Stomach (tissue), 4 donors: ENCODE data around the gene LRRIQ1.

Experiments used
- CTCF ChIP-seq, 7 experiments: fragments of 450-650 bp in 4 of 7; fragments of 200-600 bp in 3 of 7; sonication (generic) in 3 of 7; IDR thresholded peaks; one replicate each; pipeline ENCODE4 v1.5.1; 2016 to 2019; ENCODE audit warnings: antibody characterized with exemption in 7 of 7, control low read depth in 2 of 7, mild to moderate bottlenecking in 1 of 7
- POLR2AphosphoS5 ChIP-seq, 3 donors: sonication (generic); formaldehyde crosslinking; IDR thresholded peaks; one replicate each; pipeline ENCODE4 v1.6.1; 2016; ENCODE audit warnings: antibody characterized with exemption in 3 of 3

DNA sequence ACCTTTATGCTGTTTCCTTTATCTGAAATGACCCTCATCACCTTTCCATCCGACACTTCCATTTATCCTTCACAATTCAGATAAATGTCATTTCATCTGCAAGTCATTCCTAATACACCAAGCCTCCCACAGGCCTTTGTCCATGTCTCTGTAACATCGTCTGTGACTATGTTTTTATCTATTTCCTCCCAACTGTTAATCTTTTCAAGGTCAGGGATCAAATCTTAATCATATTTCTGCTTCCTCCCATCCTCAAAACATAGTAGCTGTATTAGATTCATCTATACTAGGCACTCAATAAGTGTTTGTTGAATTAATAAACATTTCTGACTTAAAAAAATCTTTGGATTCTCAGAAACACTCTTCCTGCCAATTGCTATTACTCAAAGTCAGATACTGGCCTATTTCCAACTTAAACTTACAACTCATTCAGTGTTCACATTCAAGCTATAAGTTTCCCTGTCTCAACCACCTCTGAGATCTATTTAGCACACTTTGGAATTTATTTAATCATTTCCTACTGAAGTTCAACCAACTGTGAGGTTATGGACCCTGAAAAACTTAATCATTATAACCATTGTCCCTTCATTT lies 143.6 kb downstream of the LRRIQ1 start:
- TF ChIP-seq CTCF (IDR thresholded peaks at IDR 0.05), result no peak
- TF ChIP-seq POLR2AphosphoS5 (IDR thresholded peaks at IDR 0.05), result no peak
